Parathyroid adenoma (tissue), 2 donors: ENCODE data around the gene TBC1D22A.

Experiments used
- H2AFZ ChIP-seq: fragments of 300-600 bp; sonication (generic); one replicate; pipeline ENCODE4 v1.7.0; 2017; ENCODE audit warnings: antibody characterized with exemption, mild to moderate bottlenecking
- H3K27ac ChIP-seq: fragments of 300-600 bp; sonication (generic); one replicate; pipeline ENCODE4 v1.7.0; 2017
- H3K27me3 ChIP-seq: fragments of 300-600 bp; sonication (generic); one replicate; pipeline ENCODE4 v1.7.0; 2017; ENCODE audit warnings: low read length; ENCODE audit not compliant: control insufficient read depth, insufficient read depth
- H3K36me3 ChIP-seq: fragments of 300-600 bp; sonication (generic); one replicate; pipeline ENCODE4 v1.7.0; 2017; ENCODE audit warnings: low read length; ENCODE audit not compliant: control insufficient read depth, insufficient read depth
- H3K4me1 ChIP-seq: fragments of 300-600 bp; sonication (generic); one replicate; pipeline ENCODE4 v1.7.0; 2017; ENCODE audit warnings: control low read depth
- H3K4me2 ChIP-seq: fragments of 300-600 bp; sonication (generic); one replicate; pipeline ENCODE4 v1.7.0; 2017; ENCODE audit warnings: low read length
- H3K4me3 ChIP-seq: fragments of 300-600 bp; sonication (generic); one replicate; pipeline ENCODE4 v1.7.0; 2017; ENCODE audit warnings: low read depth, low read length
- H3K79me2 ChIP-seq: fragments of 300-600 bp; sonication (generic); one replicate; pipeline ENCODE4 v1.7.0; 2017; ENCODE audit warnings: control low read depth
- H3K9ac ChIP-seq: fragments of 300-600 bp; sonication (generic); one replicate; pipeline ENCODE4 v1.7.0; 2017; ENCODE audit warnings: mild to moderate bottlenecking
- H3K9me3 ChIP-seq: fragments of 300-600 bp; sonication (generic); one replicate; pipeline ENCODE4 v1.7.0; 2017; ENCODE audit warnings: low read length; ENCODE audit not compliant: control insufficient read depth
- TF ChIP-seq, protein P1 (sequence below): fragments of 300-600 bp; sonication (generic); IDR thresholded peaks from one replicate; pipeline ENCODE4 v1.7.0; 2017; ENCODE audit warnings: antibody characterized with exemption, mild to moderate bottlenecking
- donor health status: primary hyperparathyroidism.

TBC1D22A gene

DNA sequence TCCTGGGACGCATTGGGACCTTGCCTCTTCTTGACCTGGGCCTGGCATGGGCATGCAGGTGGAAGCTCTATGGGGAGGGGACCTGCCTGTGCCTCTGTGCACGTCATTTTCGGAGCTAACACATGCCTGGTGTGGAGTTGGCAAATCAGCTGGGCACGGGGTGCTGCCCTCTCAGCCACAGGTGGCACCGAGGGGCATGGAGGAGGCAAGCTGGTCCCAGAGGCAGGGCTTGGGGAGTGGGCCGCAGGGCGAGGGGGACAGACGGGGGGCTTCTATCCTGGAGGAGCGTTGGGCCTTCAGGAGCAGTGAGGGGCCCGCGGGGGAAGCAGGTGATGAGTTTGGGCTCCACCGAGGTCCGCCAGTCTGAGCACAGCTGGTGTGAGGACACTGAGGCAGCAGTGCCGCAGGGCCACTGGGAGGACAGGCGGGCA, 362.0 kb downstream of the TBC1D22A start:
- no peaks in the 10 kb centered on the region for H3K4me1 ChIP-seq
- TF ChIP-seq, protein P1, sequence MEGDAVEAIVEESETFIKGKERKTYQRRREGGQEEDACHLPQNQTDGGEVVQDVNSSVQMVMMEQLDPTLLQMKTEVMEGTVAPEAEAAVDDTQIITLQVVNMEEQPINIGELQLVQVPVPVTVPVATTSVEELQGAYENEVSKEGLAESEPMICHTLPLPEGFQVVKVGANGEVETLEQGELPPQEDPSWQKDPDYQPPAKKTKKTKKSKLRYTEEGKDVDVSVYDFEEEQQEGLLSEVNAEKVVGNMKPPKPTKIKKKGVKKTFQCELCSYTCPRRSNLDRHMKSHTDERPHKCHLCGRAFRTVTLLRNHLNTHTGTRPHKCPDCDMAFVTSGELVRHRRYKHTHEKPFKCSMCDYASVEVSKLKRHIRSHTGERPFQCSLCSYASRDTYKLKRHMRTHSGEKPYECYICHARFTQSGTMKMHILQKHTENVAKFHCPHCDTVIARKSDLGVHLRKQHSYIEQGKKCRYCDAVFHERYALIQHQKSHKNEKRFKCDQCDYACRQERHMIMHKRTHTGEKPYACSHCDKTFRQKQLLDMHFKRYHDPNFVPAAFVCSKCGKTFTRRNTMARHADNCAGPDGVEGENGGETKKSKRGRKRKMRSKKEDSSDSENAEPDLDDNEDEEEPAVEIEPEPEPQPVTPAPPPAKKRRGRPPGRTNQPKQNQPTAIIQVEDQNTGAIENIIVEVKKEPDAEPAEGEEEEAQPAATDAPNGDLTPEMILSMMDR = no peak

DNA sequence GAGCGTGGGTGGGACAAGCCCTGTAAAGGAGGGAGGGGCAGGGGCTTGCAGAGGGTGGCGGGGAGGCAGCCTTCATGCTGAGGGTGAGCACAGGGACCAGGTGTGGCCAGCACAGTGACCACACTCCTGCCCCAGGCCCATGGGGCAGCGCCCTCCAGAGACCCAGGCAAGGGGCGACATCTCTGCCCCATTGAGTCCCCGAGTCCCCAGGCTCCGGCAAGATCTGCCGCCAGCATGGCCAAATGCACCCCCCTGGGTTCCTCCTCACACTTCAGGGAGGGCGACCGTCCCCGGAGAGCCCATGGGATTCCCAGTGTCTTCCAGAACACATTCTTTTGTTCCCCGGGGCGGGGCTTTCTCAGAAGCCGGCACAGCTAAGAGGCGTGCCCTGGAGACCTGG, 362.5 kb downstream of the TBC1D22A start:
- TF ChIP-seq, protein P1 = no peak
- Histone ChIP-seq H3K9ac (no peak overlapping the region), H3K4me2 (no peak overlapping the region), H2AFZ (no peak overlapping the region), H3K9me3 (no peaks in the 10 kb centered on the region), H3K27ac (no peak overlapping the region), H3K4me1 (no peaks in the 10 kb centered on the region), H3K79me2 (no peaks in the 10 kb centered on the region), H3K36me3 (no peaks in the 10 kb centered on the region), H3K27me3 (no peaks in the 10 kb centered on the region), H3K4me3 (no peak overlapping the region)

More for the DNA sequence above, 362.0 kb downstream of the TBC1D22A start:
- no peaks in the 10 kb centered on the region for H3K36me3 ChIP-seq
- no peaks in the 10 kb centered on the region for H3K9me3 ChIP-seq
- no peaks in the 10 kb centered on the region for H3K79me2 ChIP-seq
- H3K4me2 ChIP-seq = no peak overlapping the region
- H2AFZ ChIP-seq = no peak overlapping the region
- H3K9ac ChIP-seq = no peak overlapping the region
- no peak overlapping the region for H3K4me3 ChIP-seq
- no peak overlapping the region for H3K27ac ChIP-seq
- H3K27me3 ChIP-seq = no peaks in the 10 kb centered on the region

DNA sequence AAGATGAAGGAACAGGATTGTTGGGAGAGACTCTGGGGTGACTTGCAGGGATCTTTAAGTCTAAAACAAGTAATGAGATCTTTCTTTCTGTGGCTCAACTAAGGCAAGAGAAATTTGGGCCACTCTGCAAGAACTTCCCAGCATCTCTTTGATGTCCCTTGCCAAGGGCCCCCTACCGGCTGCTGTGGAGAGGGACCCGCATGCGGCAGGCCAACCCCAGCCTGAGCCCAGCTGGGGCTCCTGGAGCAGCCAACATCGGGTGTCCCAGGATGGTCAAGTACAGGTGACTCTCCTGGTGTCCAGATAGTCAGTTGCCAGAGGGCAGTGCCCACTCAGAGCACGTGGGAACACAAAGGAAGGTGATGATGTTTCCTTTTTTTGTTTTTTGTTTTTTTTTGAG, 363.2 kb downstream of the TBC1D22A start:
- Histone ChIP-seq H3K4me2 (no peak overlapping the region), H3K79me2 (no peaks in the 10 kb centered on the region), H2AFZ (no peak overlapping the region), H3K4me1 (no peaks in the 10 kb centered on the region), H3K36me3 (no peaks in the 10 kb centered on the region), H3K4me3 (no peak overlapping the region), H3K27me3 (no peaks in the 10 kb centered on the region), H3K9ac (no peak overlapping the region), H3K9me3 (no peaks in the 10 kb centered on the region), H3K27ac (no peak overlapping the region)
- TF ChIP-seq, protein P1 = no peak

DNA sequence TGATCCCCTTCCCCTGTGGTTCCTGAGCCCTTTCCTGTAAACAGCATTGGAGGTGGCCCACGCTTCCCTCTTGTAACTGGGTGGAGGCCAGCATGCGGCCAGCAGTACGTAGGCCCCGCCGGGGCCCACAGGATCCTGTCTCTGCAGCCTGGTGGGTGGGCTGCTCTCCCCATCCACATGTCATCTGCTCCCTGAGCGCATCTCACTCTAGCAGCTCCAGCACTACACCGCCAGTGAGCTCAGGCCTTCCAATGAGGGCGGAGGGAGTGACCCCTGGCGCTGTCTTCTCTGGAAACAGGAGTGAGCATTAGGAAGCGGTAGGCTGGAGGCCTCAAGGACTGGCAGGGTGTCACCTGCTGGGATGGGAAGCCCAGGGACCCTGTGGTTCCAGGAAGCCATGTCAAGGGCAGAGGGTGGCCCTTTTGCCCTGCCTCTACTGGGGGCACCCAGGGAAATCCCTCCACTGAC, 363.9 kb downstream of the TBC1D22A start:
- no peaks in the 10 kb centered on the region for H3K36me3 ChIP-seq
- TF ChIP-seq, protein P1 = no peak
- H3K9ac ChIP-seq = no peak overlapping the region
- no peaks in the 10 kb centered on the region for H3K9me3 ChIP-seq
- H3K27ac ChIP-seq = no peak overlapping the region
- H3K4me1 ChIP-seq = no peaks in the 10 kb centered on the region
- no peak overlapping the region for H2AFZ ChIP-seq
- H3K4me3 ChIP-seq = no peak overlapping the region
- H3K27me3 ChIP-seq = no peaks in the 10 kb centered on the region
- H3K79me2 ChIP-seq = no peaks in the 10 kb centered on the region
- H3K4me2 ChIP-seq = no peak overlapping the region

DNA sequence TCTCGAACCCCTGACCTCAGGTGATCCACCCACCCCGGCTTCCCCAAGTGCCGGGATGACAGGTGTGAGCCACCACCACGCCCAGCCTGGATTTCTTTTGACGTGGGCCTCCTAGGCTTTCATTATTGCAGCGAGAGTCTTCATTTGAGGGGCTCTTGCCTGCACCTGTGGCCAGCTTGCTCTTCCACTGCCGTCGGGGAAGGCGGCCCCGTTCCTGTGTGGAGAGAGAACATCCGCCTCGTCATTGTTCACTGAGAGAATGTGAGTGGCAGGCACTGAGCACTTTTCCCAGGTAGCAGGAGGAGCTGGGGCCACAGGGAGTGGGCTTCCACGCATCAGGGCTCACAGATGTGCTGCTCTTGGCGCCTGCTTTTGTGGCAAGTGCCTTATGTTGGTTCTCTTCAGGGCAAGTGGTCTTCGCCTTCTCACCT, 365.0 kb downstream of the TBC1D22A start:
- no peaks in the 10 kb centered on the region for H3K9me3 ChIP-seq
- H3K4me2 ChIP-seq = no peak overlapping the region
- no peak overlapping the region for H2AFZ ChIP-seq
- H3K36me3 ChIP-seq = no peaks in the 10 kb centered on the region
- H3K4me1 ChIP-seq = no peaks in the 10 kb centered on the region
- no peak overlapping the region for H3K27ac ChIP-seq
- H3K9ac ChIP-seq = no peak overlapping the region
- H3K27me3 ChIP-seq = no peaks in the 10 kb centered on the region
- H3K79me2 ChIP-seq = no peaks in the 10 kb centered on the region
- H3K4me3 ChIP-seq = no peak overlapping the region
- TF ChIP-seq, protein P1 = no peak
